AG08395 (cell line): Measurements from ENCODE around the gene SHB.

Experiments
- DNase-seq: peaks from one replicate; pipeline ENCODE4 v3.0.0; 2012; ENCODE audit warnings: mixed read lengths, low spot score

Gene SHB

GRCh38 chr9:37953206-37953774 is 115.7 kb downstream of the SHB start:
- no peak for DNase-seq

GRCh38 chr9:37952731-37953130 is 116.3 kb downstream of the SHB start:
- peak; percentile 63 for DNase-seq

GRCh38 chr9:37951671-37952449 is 117.2 kb downstream of the SHB start:
- no peak for DNase-seq

- DNase-seq: no peak
Measured at GRCh38 chr9:37950561-37950960, 118.5 kb downstream of the SHB start.

- peak; percentile 60 for DNase-seq
Measured at GRCh38 chr9:37949576-37949975, 119.5 kb downstream of the SHB start.

GRCh38 chr9:37948417-37948980 is 120.5 kb downstream of the SHB start:
- DNase-seq: no peak

- DNase-seq: no peak
Measured at GRCh38 chr9:37947977-37948376, 121.0 kb downstream of the SHB start.

GRCh38 chr9:37947471-37947870 is 121.6 kb downstream of the SHB start:
- DNase-seq: no peak

GRCh38 chr9:37946971-37947370 is 122.1 kb downstream of the SHB start:
- DNase-seq: no peak

GRCh38 chr9:37946041-37946440 is 123.0 kb downstream of the SHB start:
- DNase-seq: no peak

- DNase-seq: no peak
Measured at GRCh38 chr9:37944671-37945481, 124.2 kb downstream of the SHB start.

GRCh38 chr9:37944266-37944650 is 124.8 kb downstream of the SHB start:
- DNase-seq: no peak

GRCh38 chr9:37943345-37944265 is 125.4 kb downstream of the SHB start:
- peak; percentile 85 for DNase-seq

- no peak for DNase-seq
Measured at GRCh38 chr9:37942621-37943344, 126.2 kb downstream of the SHB start.

- no peak for DNase-seq
Measured at GRCh38 chr9:37941253-37941652, 127.8 kb downstream of the SHB start.

- no peak for DNase-seq
Measured at GRCh38 chr9:37939575-37940095, 129.4 kb downstream of the SHB start.

- DNase-seq: peak; percentile 81
Measured at GRCh38 chr9:37938121-37938891, 130.7 kb downstream of the SHB start.

- no peak for DNase-seq
Measured at GRCh38 chr9:37937366-37937765, 131.7 kb downstream of the SHB start.

GRCh38 chr9:37936965-37937364 is 132.1 kb downstream of the SHB start:
- DNase-seq: peak; percentile 80

- no peak for DNase-seq
Measured at GRCh38 chr9:37936376-37936775, 132.7 kb downstream of the SHB start.
